ENCODE results near the gene SNAI1.

SNAI1 gene

DNA sequence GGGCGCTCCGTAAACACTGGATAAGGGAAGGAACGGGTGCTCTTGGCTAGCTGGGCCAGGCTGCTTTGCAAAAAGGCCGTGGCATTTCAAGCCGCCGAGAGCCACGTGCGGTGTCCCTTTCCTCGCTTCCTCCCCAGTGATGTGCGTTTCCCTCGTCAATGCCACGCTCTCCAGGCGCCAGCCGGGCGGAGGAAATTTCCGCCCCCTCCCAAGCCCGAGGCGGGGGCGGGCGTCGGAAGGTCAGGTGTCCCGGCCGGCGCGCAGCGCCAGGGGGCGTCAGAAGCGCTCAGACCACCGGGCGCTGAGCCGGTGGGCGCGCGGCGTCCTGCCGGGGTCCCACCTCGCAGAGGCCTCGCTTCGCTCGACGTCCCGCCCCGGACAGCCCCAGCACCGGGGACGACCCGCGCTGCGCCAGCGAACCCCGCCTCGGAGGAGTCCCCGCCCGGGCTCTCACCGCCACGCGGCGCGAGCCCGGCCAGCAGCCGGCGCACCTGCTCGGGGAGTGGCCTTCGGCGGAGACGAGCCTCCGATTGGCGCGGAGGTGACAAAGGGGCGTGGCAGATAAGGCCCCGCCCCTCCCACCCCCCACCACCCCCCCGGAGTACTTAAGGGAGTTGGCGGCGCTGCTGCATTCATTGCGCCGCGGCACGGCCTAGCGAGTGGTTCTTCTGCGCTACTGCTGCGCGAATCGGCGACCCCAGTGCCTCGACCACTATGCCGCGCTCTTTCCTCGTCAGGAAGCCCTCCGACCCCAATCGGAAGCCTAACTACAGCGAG lies at the start of gene SNAI1:
SNAI1 (plus strand) TSS at position 635 of the 777 bp plus-strand sequence; CDS start at position 715, 80 bp downstream.
- peak within 1 kb of the TSS; percentile 34 for H3K4me3 ChIP-seq (ENCODE audit: severe bottlenecking)
- DNase-seq (ENCODE audit: low spot score) (peak; percentile 97), ATAC-seq (ENCODE audit: low read depth) (peak; percentile 87)
- no peaks in the 10 kb centered on the region for H3K4me1 ChIP-seq (ENCODE audit: insufficient read depth, poor library complexity, severe bottlenecking)
- H3K36me3 ChIP-seq (ENCODE audit: low read depth), result no peaks in the 10 kb centered on the region
- no peaks in the 10 kb centered on the region for H3K9me3 ChIP-seq (ENCODE audit: severe bottlenecking)
- no peak within 1 kb of the TSS for H3K27ac ChIP-seq (ENCODE audit: poor library complexity, severe bottlenecking)
- peaks cover 3% of the 10 kb centered on the region for H3K27me3 ChIP-seq (ENCODE audit: insufficient read depth, poor library complexity, severe bottlenecking)
- peak; percentile 99 for TF ChIP-seq CTCF (IDR thresholded peaks at IDR 0.05; ENCODE audit: poor library complexity, severe bottlenecking)

- Histone ChIP-seq H3K4me1 (ENCODE audit: insufficient read depth, poor library complexity, severe bottlenecking) (peaks cover 16% of the 10 kb centered on the region), H3K9me3 (ENCODE audit: severe bottlenecking) (no peaks in the 10 kb centered on the region), H3K4me3 (ENCODE audit: severe bottlenecking) (peak overlapping the region; percentile 95), H3K27ac (ENCODE audit: poor library complexity, severe bottlenecking) (no peak overlapping the region), H3K36me3 (ENCODE audit: low read depth) (peaks cover 28% of the 10 kb centered on the region), H3K27me3 (ENCODE audit: insufficient read depth, poor library complexity, severe bottlenecking) (no peaks in the 10 kb centered on the region)
- ATAC-seq (ENCODE audit: low read depth), result peak; percentile 0; the same call in 1 of the 3 replicates
- no peak for DNase-seq (ENCODE audit: low spot score)
- TF ChIP-seq CTCF (IDR thresholded peaks at IDR 0.05; ENCODE audit: poor library complexity, severe bottlenecking), result no peak
Measured at GRCh38 chr20:49935746-49936152, 47.0 kb upstream of the SNAI1 start.

- no peaks in the 10 kb centered on the region for H3K27me3 ChIP-seq (ENCODE audit: insufficient read depth, poor library complexity, severe bottlenecking)
- TF ChIP-seq CTCF (IDR thresholded peaks at IDR 0.05; ENCODE audit: poor library complexity, severe bottlenecking), result peak; percentile 12
- peak within 1 kb of the TSS; percentile 95 for H3K4me3 ChIP-seq (ENCODE audit: severe bottlenecking)
- H3K36me3 ChIP-seq (ENCODE audit: low read depth), result peaks cover 35% of the 10 kb centered on the region
- peaks cover 16% of the 10 kb centered on the region for H3K4me1 ChIP-seq (ENCODE audit: insufficient read depth, poor library complexity, severe bottlenecking)
- peak; percentile 79 for ATAC-seq (ENCODE audit: low read depth)
- no peaks in the 10 kb centered on the region for H3K9me3 ChIP-seq (ENCODE audit: severe bottlenecking)
- DNase-seq (ENCODE audit: low spot score), result peak; percentile 97
- peak within 1 kb of the TSS; percentile 49 for H3K27ac ChIP-seq (ENCODE audit: poor library complexity, severe bottlenecking)
Measured at GRCh38 chr20:49936153-49937026, 46.4 kb upstream of the SNAI1 start, which contains the start of gene RNF114. RNF114 (plus strand) TSS chr20:49936397; CDS start chr20:49936413, 16 bp downstream.

DNA sequence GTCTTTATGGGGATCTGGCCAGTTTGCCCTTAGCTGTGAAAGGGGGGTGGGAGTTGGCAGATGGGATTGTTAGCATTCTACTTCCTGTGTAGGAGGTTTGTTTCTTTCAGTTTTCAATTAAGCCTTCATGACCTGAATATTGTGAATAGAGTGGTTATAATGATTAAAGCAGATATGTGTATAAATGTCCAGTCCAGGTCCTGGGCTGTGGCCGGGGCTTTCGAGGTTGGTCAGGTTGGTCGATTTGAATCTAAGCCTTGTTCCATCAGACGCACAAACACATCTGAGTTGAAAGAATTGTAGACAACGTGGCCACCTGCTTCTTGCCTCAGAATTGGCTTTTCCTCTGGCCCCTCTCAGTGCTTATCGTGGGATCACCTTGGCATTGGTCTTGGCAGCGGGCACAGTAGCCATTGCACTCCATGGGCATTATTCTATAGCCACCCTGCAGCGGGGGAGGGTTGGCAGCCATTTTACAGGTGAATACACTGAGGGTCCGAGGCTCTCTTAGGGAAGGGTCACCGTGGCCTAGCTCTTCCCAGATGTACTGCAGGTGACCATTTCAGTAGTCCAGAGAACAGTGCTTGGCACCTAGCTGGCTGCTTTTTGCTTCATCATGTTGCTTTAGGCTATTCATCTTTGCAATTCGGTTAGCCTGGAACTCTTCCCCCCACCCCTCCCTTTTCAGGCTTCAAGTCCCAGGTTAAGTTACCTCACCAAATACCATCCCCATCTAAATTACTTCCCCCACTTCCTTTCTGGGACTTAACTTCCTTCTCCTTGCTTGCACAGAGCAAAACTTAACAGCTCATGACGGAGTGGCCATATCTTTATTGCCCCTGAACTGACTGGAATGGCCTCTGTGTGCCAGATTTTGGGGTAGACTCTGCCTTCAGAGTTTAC lies 45.5 kb upstream of the SNAI1 start:
- Histone ChIP-seq H3K27ac (ENCODE audit: poor library complexity, severe bottlenecking) (peak overlapping the region; percentile 49), H3K36me3 (ENCODE audit: low read depth) (peaks cover 44% of the 10 kb centered on the region), H3K4me3 (ENCODE audit: severe bottlenecking) (peak overlapping the region; percentile 95), H3K27me3 (ENCODE audit: insufficient read depth, poor library complexity, severe bottlenecking) (no peaks in the 10 kb centered on the region), H3K4me1 (ENCODE audit: insufficient read depth, poor library complexity, severe bottlenecking) (peaks cover 16% of the 10 kb centered on the region), H3K9me3 (ENCODE audit: severe bottlenecking) (no peaks in the 10 kb centered on the region)
- ATAC-seq (ENCODE audit: low read depth), result peak; percentile 33
- DNase-seq (ENCODE audit: low spot score), result no peak
- TF ChIP-seq CTCF (IDR thresholded peaks at IDR 0.05; ENCODE audit: poor library complexity, severe bottlenecking), result no peak
